HepG2 (cell line): ENCODE results near the gene NINJ2.

Experiments
- FUBP1 ChIP-seq: sonication (generic); formaldehyde crosslinking; IDR thresholded peaks from 2 replicates; pipeline ENCODE4 v1.5.1; 2020; ENCODE audit warnings: missing genetic modification reagents, mild to moderate bottlenecking, borderline replicate concordance
- PAX8 ChIP-seq: sonication (generic); formaldehyde crosslinking; IDR thresholded peaks from 2 replicates; pipeline ENCODE4 v1.8.0; 2022; ENCODE audit warnings: mild to moderate bottlenecking, missing genetic modification reagents, borderline replicate concordance
- POLR2A ChIP-seq, 2 experiments: IDR thresholded peaks; 2 replicates each; pipeline ENCODE4 v1.6.1; 2011; ENCODE audit warnings: low read depth in 2 of 2, low read length in 2 of 2, mild to moderate bottlenecking in 1 of 2, moderate library complexity in 1 of 2; ENCODE audit not compliant: insufficient read depth in 1 of 2
- RNF2 ChIP-seq: fragments of 450-650 bp; conservative IDR thresholded peaks from 2 replicates; pipeline ENCODE4 v1.6.1; 2016; ENCODE audit warnings: low read depth
- TBL1XR1 ChIP-seq: fragments of 150-350 bp; IDR thresholded peaks from 2 replicates; pipeline ENCODE4 v1.6.1; 2014; ENCODE audit warnings: borderline replicate concordance, low read length; ENCODE audit not compliant: partially characterized antibody
- TCF7L2 ChIP-seq: IDR thresholded peaks from 2 replicates; pipeline ENCODE4 v1.6.1; 2011; ENCODE audit warnings: mild to moderate bottlenecking, low read depth, low read length, moderate library complexity
- ZNF251 ChIP-seq: sonication (generic); formaldehyde crosslinking; IDR thresholded peaks from 2 replicates; pipeline ENCODE4 v1.9.0; 2021; ENCODE audit warnings: mild to moderate bottlenecking, missing genetic modification reagents
- ZNF276 ChIP-seq: sonication (generic); formaldehyde crosslinking; IDR thresholded peaks from 2 replicates; pipeline ENCODE4 v1.4.0; 2020; ENCODE audit warnings: mild to moderate bottlenecking, low read depth, missing genetic modification reagents

GRCh38 chr12:627863-628741, 35.1 kb downstream of the NINJ2 start:
- TF ChIP-seq TBL1XR1 (peak; percentile 39), FUBP1 (CRISPR knock-in tag) (no peak), ZNF251 (CRISPR knock-in tag) (no peak), TCF7L2 (no peak), POLR2A (IDR thresholded peaks at IDR 0.05; ENCODE audit: insufficient read depth in 1 of 2, low read depth in 2 of 2, low read length in 2 of 2) (no peak), RNF2 (no peak), PAX8 (no peak), ZNF276 (no peak)
